HG02981 (cell line): ENCODE results near the gene LILRA1.
"Not testable (repeated sequence)": the region's sequence is repeated elsewhere in the genome, so short reads cannot be mapped to it uniquely, and the experiment has no call there.

Experiments used
- ATAC-seq: cut with Tn5 transposase; IDR thresholded peaks from one replicate; pipeline ENCODE4 v1.9.1; 2021; ENCODE audit warnings: mild to moderate bottlenecking, moderate library complexity; ENCODE audit not compliant: unreplicated experiment

Gene LILRA1

DNA sequence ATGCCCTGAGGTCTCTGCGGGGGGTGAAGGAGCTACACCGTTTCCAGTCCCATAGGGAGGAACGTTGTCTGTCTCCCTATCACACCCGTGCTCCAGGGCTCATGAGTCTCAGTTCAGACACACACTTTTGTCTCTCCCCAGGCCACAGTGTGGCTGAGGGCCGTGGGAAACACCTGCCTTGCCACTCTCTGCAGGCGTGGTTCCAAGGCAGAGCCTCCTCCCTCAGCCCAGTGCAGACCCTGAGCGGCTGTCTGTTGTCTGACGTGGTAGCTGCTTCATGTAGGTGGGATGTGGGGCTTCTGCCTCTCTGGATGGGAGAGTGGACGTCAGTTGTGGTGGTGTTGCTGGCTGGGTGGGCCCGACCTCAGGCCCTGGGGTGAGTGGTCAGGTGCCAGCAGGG lies 30.8 kb downstream of the LILRA1 start:
- ATAC-seq = not testable (repeated sequence)

GRCh38 chr19:54624934-54625730 lies 31.7 kb downstream of the LILRA1 start:
- not testable (repeated sequence) for ATAC-seq

DNA sequence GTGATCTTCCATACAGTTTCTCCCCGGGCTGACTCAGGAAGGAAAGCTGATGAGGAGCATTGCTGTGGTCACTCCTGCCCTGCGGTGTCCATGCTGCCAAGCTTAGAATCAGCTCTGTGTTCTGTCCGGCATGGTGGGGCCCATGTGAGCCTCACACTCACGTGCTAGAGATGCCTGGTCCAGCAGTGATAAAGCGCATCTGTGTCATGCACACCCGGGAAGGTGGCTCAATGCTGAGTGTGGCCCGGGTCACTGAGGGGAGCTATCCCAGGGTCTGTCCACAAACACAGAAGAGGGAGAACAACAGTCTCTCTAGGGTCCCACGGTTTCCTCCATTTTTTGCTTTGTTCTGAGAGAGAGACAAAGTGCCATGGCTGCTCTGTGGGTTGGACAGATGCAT lies 33.3 kb downstream of the LILRA1 start:
- ATAC-seq = no peak

DNA sequence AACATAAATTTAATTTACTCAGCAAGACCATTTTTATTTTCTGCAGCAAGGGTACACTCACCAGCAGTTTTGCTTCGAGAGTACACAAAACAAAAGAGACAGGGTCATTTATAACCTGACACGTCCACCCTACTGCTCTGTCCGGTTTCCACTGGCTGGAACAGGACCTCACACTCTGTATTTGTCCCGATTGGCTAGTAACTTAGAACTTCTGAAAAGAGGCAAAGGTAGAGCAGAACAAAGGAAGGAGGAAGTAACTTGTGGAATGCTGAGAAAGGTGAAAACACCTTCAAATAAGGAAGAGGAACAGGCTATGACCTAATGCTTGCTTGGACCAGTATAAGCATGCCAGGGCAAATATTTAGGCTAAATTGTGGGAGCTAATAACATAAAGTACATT lies 34.5 kb downstream of the LILRA1 start:
- not testable (repeated sequence) for ATAC-seq

DNA sequence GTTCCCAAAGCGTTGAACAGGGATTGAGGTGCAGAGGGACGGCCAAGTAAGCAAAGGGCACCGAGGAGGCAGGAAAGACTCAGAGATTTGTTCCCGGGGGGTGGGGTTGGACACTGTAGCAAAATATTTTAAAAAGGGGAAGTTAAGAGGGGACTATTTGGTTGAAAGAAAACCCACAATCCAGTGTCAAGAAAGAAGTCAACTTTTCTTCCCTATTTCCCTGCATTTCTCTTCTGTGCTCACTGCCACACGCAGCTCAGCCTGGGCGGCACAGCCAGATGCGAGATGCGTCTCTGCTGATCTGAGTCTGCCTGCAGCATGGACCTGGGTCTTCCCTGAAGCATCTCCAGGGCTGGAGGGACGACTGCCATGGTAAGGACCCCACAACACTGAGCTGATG lies 36.8 kb downstream of the LILRA1 start, which contains the start of gene LILRB1:
Gene LILRB1 (plus strand): TSS at position 223 of the 400 bp plus-strand sequence. CDS start 590 bp downstream, outside the sequence.
- not testable (repeated sequence) for ATAC-seq

GRCh38 chr19:54630782-54631181 lies 37.4 kb downstream of the LILRA1 start:
- no peak for ATAC-seq

GRCh38 chr19:54631489-54632337 lies 38.3 kb downstream of the LILRA1 start:
- not testable (repeated sequence) for ATAC-seq

GRCh38 chr19:54632517-54632916 lies 39.1 kb downstream of the LILRA1 start:
- not testable (repeated sequence) for ATAC-seq

DNA sequence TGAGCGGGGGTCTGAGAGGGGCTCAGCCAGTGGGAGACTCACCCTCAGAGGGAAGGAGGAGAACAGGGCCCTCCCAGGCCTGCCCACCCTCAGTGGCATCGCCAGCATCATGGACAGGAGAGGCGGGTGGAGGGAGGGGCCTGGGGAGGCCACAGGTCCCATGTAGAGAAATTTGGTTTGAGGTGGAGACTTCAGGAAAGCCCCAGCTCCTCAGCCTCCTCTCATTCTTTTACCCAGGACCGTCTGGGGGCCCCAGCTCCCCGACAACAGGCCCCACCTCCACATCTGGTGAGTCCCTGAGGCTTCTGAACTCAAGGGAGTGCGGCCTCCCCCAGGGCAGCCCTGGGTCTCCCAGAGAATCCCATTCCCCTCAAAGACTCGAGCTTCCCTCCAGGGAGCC lies 40.0 kb downstream of the LILRA1 start:
- no peak for ATAC-seq

DNA sequence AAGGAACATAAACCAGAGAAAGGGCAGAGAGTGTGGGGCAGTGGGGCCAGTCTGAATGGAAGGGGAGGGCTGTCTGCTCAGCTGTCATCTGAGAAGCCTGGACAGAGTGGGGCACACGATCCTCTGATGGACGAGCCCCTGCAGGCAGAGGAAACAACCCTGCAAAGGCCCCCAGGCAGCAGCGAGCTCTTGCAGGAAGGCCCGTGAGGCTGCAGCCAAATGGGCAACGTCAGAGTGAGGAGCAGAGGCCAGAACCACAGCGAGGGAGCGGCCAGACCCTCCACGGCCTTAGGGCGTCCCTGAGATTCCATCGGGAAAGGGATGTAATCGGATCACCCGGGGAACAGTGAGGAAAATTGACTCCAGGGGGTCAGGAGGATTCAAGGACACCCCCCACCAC lies 42.6 kb downstream of the LILRA1 start:
- ATAC-seq = not testable (repeated sequence)

- ATAC-seq = no peak
Measured at GRCh38 chr19:54638683-54639082, 45.3 kb downstream of the LILRA1 start.

GRCh38 chr19:54642953-54643352 lies 49.5 kb downstream of the LILRA1 start:
- ATAC-seq = not testable (repeated sequence)

- not testable (repeated sequence) for ATAC-seq
Measured at GRCh38 chr19:54643583-54643982, 50.2 kb downstream of the LILRA1 start.

GRCh38 chr19:54644056-54644455 lies 50.6 kb downstream of the LILRA1 start:
- no peak for ATAC-seq

DNA sequence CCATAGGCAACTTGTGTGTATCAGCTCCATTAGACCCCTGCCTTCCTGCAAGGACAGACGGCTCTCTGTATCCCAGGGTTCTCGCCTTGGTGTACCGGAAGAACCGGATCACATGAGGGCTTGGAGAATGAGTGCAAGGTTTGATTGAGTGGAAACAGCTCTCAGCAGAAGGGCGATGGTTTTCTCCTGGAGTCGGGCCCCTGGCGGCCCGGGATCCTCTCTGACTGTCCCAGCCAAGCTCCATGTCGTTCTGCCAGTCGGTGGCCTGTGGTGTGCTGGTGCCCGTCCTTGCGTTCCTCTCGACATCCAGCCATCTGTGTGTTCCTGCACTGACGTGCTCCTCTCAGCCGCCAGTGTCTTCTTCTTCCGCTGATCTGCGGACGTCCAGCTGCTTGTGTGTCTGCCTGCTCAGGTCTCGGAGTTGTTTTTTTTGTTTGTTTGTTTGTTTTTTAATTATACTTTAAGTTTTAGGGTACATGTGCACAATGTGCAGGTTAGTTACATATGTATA lies 53.0 kb downstream of the LILRA1 start:
- ATAC-seq = no peak

DNA sequence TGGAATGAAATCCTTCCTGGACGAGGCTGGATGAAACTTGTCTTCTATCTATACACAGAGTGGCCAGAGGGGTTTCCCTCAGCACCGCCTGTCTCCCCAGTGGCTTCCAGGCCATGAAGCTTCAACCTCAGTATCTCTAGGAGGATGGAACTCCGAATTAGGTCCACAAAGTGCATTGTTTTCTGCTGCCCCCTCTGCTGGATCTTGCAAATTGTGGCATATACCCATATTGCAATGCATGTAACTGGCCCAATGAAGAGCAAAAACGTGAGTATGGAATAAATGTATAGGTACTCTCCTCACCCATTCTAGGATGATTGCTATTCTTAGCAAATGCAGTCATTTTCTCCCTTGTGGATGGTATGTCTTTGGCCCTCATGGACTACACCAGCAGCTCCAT lies 54.7 kb downstream of the LILRA1 start:
- ATAC-seq = no peak

DNA sequence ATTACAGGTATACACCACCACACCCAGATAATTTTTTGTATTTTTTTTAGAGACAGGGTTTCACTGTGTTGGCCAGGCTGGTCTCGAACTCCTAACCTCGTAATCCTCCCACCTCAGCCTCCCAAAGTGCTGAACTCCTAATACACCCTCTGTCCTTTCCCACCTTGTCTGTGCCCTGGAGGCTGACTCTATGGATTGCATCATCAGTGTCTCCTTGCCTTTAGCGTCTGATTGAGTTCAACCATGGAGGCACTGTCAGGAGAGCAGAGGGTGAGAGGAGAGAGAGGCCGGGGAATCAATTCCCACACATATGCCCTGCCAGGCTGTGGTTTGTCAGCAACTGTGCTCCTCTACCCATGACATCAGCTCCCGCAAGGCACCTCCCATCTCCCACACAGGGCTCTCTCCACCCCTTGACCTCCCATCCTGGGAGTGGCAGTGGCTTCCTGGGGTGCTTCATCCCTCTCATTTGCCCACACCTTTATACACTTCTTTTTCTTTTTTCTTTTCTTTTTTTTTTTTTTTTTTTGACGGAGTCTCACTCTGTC lies 56.8 kb downstream of the LILRA1 start:
- ATAC-seq = no peak
